WTC11 (cell line): Measurements from ENCODE around the gene TMEM151A.

ENCODE experiments used
- CBFB ChIP-seq: sonication (generic); formaldehyde crosslinking; IDR thresholded peaks from 2 replicates; pipeline ENCODE4 v1.8.1; 2022; ENCODE audit warnings: mild to moderate bottlenecking, low read depth, missing genetic modification reagents
- CTCF ChIP-seq: fragments of 200-600 bp; IDR thresholded peaks from 2 replicates; pipeline ENCODE4 v1.8.0; 2022; ENCODE audit warnings: antibody characterized with exemption
- E2F5 ChIP-seq: sonication (generic); formaldehyde crosslinking; IDR thresholded peaks from 2 replicates; pipeline ENCODE4 v1.8.1; 2022; ENCODE audit warnings: mild to moderate bottlenecking, moderate library complexity, missing genetic modification reagents
- ETV6 ChIP-seq: sonication (generic); formaldehyde crosslinking; IDR thresholded peaks from 2 replicates; pipeline ENCODE4 v1.8.1; 2022; ENCODE audit warnings: mild to moderate bottlenecking, missing genetic modification reagents
- NR2C2 ChIP-seq: sonication (generic); formaldehyde crosslinking; IDR thresholded peaks from 2 replicates; pipeline ENCODE4 v1.8.0; 2022; ENCODE audit warnings: mild to moderate bottlenecking, missing genetic modification reagents
- ZNF281 ChIP-seq: sonication (generic); formaldehyde crosslinking; IDR thresholded peaks from 2 replicates; pipeline ENCODE4 v1.8.0; 2023; ENCODE audit warnings: mild to moderate bottlenecking, missing genetic modification reagents
- ZNF416 ChIP-seq: fragments of 250-450 bp; sonication (Bioruptor Pico); IDR thresholded peaks from 2 replicates; pipeline ENCODE4 v1.9.0; 2021; ENCODE audit warnings: mild to moderate bottlenecking, inconsistent platforms
- TF ChIP-seq, protein P1 (sequence below): sonication (generic); formaldehyde crosslinking; IDR thresholded peaks from 2 replicates; pipeline ENCODE4 v1.8.1; 2023; ENCODE audit warnings: mild to moderate bottlenecking, missing genetic modification reagents, borderline replicate concordance
- TF ChIP-seq, protein P2 (sequence below): sonication (generic); formaldehyde crosslinking; IDR thresholded peaks from 2 replicates; pipeline ENCODE4 v1.8.1; 2023; ENCODE audit warnings: mild to moderate bottlenecking, missing genetic modification reagents, moderate library complexity

- TF ChIP-seq, protein P1, sequence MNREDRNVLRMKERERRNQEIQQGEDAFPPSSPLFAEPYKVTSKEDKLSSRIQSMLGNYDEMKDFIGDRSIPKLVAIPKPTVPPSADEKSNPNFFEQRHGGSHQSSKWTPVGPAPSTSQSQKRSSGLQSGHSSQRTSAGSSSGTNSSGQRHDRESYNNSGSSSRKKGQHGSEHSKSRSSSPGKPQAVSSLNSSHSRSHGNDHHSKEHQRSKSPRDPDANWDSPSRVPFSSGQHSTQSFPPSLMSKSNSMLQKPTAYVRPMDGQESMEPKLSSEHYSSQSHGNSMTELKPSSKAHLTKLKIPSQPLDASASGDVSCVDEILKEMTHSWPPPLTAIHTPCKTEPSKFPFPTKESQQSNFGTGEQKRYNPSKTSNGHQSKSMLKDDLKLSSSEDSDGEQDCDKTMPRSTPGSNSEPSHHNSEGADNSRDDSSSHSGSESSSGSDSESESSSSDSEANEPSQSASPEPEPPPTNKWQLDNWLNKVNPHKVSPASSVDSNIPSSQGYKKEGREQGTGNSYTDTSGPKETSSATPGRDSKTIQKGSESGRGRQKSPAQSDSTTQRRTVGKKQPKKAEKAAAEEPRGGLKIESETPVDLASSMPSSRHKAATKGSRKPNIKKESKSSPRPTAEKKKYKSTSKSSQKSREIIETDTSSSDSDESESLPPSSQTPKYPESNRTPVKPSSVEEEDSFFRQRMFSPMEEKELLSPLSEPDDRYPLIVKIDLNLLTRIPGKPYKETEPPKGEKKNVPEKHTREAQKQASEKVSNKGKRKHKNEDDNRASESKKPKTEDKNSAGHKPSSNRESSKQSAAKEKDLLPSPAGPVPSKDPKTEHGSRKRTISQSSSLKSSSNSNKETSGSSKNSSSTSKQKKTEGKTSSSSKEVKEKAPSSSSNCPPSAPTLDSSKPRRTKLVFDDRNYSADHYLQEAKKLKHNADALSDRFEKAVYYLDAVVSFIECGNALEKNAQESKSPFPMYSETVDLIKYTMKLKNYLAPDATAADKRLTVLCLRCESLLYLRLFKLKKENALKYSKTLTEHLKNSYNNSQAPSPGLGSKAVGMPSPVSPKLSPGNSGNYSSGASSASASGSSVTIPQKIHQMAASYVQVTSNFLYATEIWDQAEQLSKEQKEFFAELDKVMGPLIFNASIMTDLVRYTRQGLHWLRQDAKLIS (CRISPR knock-in tag), result no peak
- TF ChIP-seq CTCF, result no peak; the same call in 1 of the 2 replicates
- no peak for TF ChIP-seq ZNF281 (CRISPR knock-in tag)
- TF ChIP-seq NR2C2 (CRISPR knock-in tag), result no peak
- TF ChIP-seq, protein P2, sequence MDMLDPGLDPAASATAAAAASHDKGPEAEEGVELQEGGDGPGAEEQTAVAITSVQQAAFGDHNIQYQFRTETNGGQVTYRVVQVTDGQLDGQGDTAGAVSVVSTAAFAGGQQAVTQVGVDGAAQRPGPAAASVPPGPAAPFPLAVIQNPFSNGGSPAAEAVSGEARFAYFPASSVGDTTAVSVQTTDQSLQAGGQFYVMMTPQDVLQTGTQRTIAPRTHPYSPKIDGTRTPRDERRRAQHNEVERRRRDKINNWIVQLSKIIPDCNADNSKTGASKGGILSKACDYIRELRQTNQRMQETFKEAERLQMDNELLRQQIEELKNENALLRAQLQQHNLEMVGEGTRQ (CRISPR knock-in tag), result no peak
- no peak for TF ChIP-seq E2F5
- TF ChIP-seq CBFB (CRISPR knock-in tag), result no peak
- TF ChIP-seq ZNF416 (CRISPR knock-in tag), result no peak
- TF ChIP-seq ETV6 (CRISPR knock-in tag), result peak; percentile 67; the same call in 1 of the 2 replicates
Observed at GRCh38 chr11:66311965-66312548, 20.4 kb downstream of the TMEM151A start.
